Colonic mucosa (tissue), 4 donors: ENCODE measurements around the gene DCLK1. TPM values are rescaled to one million over a fixed set of nuclear protein-coding genes. Genes with fewer than 3 reads are reported as not detected.

Experiments used
- DNase-seq: peaks from one replicate; pipeline ENCODE4 v3.0.0-alpha.2; 2020
- H3K27ac ChIP-seq: fragments of 200-600 bp; one replicate; pipeline ENCODE4 v1.8.0; 2021
- H3K27me3 ChIP-seq: fragments of 200-600 bp; one replicate; pipeline ENCODE4 v1.8.0; 2021
- H3K36me3 ChIP-seq: fragments of 200-600 bp; one replicate; pipeline ENCODE4 v1.8.0; 2021
- H3K4me1 ChIP-seq: fragments of 200-600 bp; one replicate; pipeline ENCODE4 v1.8.0; 2021; ENCODE audit warnings: mild to moderate bottlenecking
- H3K4me3 ChIP-seq: fragments of 200-600 bp; one replicate; pipeline ENCODE4 v1.8.0; 2021
- H3K9ac ChIP-seq, 2 donors: one replicate each; pipeline ENCODE4 v1.7.0; 2013; ENCODE audit warnings: control low read depth in 2 of 2, low read depth in 2 of 2, low read length in 2 of 2
- H3K9me3 ChIP-seq: fragments of 200-600 bp; one replicate; pipeline ENCODE4 v1.8.0; 2021
- CTCF ChIP-seq: fragments of 200-600 bp; IDR thresholded peaks from one replicate; pipeline ENCODE4 v1.8.0; 2022; ENCODE audit warnings: antibody characterized with exemption, mild to moderate bottlenecking
- intact Hi-C: fragments of 100-400 bp; cut with DNase I; formaldehyde crosslinking; loops from one replicate; pipeline ENCODE4 v1.14.1; 2022
- total RNA-seq, 2 donors: library from RNA; stranded (reverse); fragmentation: NEBNext Ultra II Directional in 1 of 2; extraction: Animal tissue kit (Norgen Biotek cat#: 25700) in 1 of 2; gene quantifications; one replicate each; pipeline ENCODE4 v1.2.1, GENCODE V29; 2021
- donor health status: healthy.
- donor health status: DM: no; HTN: no; CAD: no.
- donor health status: DM: no; HTN: no; CAD: no.

The DCLK1 gene
- total RNA-seq, 2 donors from 2014 or later, result 1.5 to 5.0 TPM

- Histone ChIP-seq H3K9me3 (no peaks in the 10 kb centered on the region), H3K9ac (no peak overlapping the region), H3K4me3 (no peak overlapping the region), H3K36me3 (no peaks in the 10 kb centered on the region), H3K27ac (peak overlapping the region; percentile 27), H3K4me1 (no peaks in the 10 kb centered on the region), H3K27me3 (no peaks in the 10 kb centered on the region)
- no peak for DNase-seq
- intact Hi-C loops, result no loop called here
- no peak for TF ChIP-seq CTCF
Measured at GRCh38 chr13:35723053-35723461, 408.1 kb downstream of the DCLK1 start.

DNA sequence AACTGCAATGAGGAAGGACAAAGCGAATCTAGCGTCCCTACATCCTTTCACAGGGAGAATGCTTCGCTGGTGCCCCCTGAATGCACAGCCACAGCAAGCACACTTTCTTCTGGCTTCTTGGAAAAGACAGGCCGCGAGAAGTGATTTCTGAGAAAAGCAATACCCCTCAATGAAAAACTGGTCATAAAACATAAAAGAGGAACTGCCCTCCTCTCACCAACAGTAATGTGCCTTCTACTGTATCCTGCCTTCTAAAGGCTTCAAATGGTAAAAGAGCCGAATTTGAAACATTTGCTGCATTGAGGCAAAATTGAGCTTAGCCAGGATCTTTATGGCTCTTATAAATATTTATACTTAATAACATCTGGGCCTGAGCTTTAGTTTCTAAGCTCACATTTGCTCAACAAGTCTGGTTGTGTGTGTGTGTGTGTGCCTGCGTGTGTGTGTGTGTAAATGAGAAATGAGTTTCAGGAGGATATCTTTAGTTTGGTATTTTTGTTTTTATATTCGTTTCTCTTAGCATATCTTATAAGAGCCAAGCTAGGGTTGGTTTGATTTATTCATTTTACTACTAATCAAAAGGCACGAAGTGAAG, 408.6 kb downstream of the DCLK1 start:
- DNase-seq, result no peak
- Histone ChIP-seq H3K9me3 (no peaks in the 10 kb centered on the region), H3K9ac (no peak overlapping the region), H3K4me1 (no peaks in the 10 kb centered on the region), H3K4me3 (no peak overlapping the region), H3K27ac (peak overlapping the region; percentile 27), H3K36me3 (no peaks in the 10 kb centered on the region), H3K27me3 (no peaks in the 10 kb centered on the region)
- no peak for TF ChIP-seq CTCF
- intact Hi-C loops, result no loop called here

GRCh38 chr13:35720690-35721554, 410.3 kb downstream of the DCLK1 start:
- Histone ChIP-seq H3K4me1 (no peaks in the 10 kb centered on the region), H3K9ac (no peak overlapping the region), H3K4me3 (no peak overlapping the region), H3K9me3 (no peaks in the 10 kb centered on the region), H3K36me3 (no peaks in the 10 kb centered on the region), H3K27me3 (no peaks in the 10 kb centered on the region), H3K27ac (no peak overlapping the region)
- peak; percentile 81 for TF ChIP-seq CTCF
- intact Hi-C loops, result no loop called here
- peak; percentile 53 for DNase-seq

DNA sequence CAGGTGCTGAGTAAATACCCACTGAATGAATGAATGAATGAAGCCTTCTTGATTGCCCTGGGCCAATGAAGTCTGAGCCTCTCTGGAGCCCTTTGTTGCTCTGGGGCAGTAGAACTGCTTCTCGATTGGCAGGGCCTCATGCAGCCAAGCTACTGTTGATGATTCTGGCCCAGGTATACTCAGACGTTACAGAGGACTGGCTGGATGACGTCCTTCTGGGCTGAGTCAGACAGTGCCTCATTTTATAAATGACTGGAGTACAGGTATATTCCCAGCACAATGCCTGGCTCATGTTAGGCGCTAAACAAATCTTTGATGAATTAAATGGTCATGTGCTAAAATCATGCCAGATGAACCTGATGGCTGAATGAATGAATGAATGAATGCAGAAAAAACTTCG, 410.9 kb downstream of the DCLK1 start:
- Histone ChIP-seq H3K4me1 (no peaks in the 10 kb centered on the region), H3K27ac (no peak overlapping the region), H3K36me3 (no peaks in the 10 kb centered on the region), H3K9ac (no peak overlapping the region), H3K27me3 (no peaks in the 10 kb centered on the region), H3K4me3 (no peak overlapping the region), H3K9me3 (no peaks in the 10 kb centered on the region)
- intact Hi-C loops, result no loop called here
- TF ChIP-seq CTCF, result no peak
- no peak for DNase-seq

Other genes starting within 250 kb of the DCLK1 start
- under 1 TPM in 1 of 2 donors, not detected in 1; 0.32 TPM for gene SOHLH2, start 83.2 kb upstream of the DCLK1 start, total RNA-seq
- 1 to 10 TPM in 1 of 2 donors, under 1 TPM in 1; 0.25 to 1.3 TPM for gene CCDC169, start 166.4 kb upstream of the DCLK1 start, total RNA-seq
- gene SPART, start 215.0 kb upstream of the DCLK1 start, total RNA-seq, result 10 to 100 TPM in 1 of 2 donors, 1 to 10 TPM in 1; 5.0 to 11.4 TPM